Erythroblast (primary cell): ENCODE data around the gene DLL1.

Experiments used
- DNase-seq, 2 experiments: peaks; one replicate each; lab custom pipeline; 2025; lab: John Stamatoyannopoulos, UW
- GATA1 ChIP-seq: IDR thresholded peaks from 2 replicates; pipeline ENCODE4 v1.6.1; 2011; ENCODE audit warnings: low read depth, mild to moderate bottlenecking, control low read depth, low read length, moderate library complexity
- POLR2A ChIP-seq: IDR thresholded peaks from 2 replicates; pipeline ENCODE4 v1.6.1; 2011; ENCODE audit warnings: mild to moderate bottlenecking, low read length

Gene DLL1

DNA sequence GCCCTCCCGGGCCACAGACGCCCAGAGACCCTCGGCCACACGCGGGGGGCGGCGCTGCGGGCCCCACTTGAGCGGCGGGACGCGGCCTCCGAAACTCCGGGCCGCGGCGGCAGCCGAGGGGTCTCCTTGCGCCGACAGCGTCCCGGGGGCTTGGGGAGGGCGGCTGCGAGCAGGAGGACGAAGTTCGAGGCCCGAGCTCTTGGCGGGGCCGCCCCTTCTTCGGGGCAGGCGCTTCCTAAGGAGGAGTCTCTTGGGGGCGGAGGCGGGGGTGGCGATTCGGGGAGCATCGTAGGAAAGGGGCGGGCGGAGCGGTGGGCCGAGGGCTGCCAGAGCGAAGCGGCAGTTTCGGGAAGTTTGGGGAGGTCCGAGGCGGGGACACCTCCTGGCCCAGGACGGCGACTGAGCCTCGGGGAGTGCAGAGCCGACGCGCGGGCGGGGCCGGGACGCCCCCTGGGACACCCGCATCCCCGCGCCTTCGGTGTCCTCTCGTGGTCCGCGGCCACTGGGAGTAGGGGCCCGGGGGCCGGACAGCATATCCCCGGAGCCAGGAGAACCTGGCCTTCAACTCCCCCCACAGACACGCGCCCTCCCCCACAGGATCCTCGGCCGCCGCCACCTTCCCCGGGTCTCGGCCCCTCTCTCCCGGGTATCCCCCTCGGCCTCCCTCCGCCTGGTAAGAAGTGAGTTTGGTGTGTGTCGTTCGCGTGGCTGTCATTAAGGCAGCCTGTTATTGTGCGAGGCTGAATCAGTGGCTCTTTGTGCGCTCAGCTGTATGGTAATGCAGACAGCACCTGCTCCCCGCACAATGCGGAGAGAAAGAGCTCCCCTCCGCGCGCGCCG is 613 bp upstream of the DLL1 start:
- no peak for DNase-seq
- TF ChIP-seq POLR2A: no peak
- TF ChIP-seq GATA1: no peak

DNA sequence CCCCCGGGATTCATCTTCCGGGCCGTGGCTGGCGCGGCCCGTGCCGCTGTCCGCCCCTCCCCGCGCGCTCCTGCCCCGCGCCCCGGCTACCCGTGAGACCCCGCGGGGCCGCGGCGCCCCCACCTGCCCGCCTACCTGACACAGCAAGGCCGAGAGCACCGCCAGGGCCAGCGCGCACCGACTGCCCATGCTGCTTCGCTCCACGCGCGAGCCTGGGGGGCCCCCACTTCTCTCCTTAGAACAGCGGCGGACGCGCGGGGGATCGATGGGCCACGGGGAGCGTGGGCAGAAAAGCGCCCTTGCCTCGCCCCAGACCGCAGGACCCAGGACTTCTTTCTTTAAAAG is 955 bp downstream of the DLL1 start:
- no peak for TF ChIP-seq POLR2A
- no peak for TF ChIP-seq GATA1
- DNase-seq: no peak

DNA sequence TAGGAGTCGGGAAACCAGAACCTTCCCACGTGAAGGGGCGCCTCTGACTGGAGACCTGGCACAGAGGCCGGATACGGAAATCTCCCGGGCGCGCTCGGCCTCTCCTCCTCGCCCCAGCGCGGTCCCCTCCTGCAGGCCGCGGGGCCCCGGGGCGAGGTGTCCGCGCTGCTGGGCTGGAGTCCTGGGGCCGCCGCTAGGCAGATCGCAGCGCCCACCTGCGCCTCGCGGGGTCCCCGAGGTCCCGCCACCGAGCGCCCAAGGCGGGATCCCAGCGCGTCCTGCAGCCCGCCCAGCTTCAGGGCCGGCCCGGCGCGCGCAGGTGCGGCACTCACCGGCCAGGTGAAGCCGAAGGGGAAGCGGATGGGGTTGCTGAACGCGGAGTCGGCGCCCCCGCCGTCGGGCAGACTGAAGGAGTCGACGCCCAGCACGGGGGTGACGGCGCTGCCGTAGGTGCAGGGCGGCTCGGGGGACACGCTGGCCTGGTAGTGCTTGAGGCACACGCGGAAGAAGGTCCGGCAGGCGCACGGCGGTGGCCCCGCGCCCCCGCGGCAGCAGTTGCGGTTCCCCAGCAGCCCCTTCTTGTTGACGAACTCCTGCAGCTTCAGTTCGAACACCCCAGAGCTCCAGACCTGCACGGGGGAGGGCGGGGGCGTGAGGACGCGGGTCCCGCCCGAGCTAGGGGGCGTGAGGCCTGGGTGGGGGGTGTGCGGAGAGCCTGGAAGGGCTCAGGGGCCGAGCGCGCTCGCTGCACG is 1.5 kb downstream of the DLL1 start:
- no peak for TF ChIP-seq GATA1
- no peak for TF ChIP-seq POLR2A
- DNase-seq: no peak

DNA sequence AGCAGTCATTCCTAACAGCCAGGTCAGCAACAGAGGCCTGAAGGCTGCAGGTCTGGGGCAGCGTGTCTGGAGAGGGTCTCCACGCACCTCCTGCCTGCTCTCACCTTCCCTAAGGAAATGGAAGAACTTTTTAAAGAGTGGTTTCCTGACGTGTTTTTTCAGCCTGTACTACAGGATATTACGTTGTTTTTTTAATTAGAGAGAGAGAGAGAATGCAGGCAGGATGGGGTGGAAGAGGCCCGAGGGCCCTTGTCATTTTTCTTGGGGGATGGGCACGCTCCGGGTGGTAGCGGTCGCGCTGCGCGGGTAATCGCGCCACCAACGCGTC is 2.1 kb downstream of the DLL1 start:
- no peak for DNase-seq
- TF ChIP-seq GATA1: no peak
- TF ChIP-seq POLR2A: no peak

DNA sequence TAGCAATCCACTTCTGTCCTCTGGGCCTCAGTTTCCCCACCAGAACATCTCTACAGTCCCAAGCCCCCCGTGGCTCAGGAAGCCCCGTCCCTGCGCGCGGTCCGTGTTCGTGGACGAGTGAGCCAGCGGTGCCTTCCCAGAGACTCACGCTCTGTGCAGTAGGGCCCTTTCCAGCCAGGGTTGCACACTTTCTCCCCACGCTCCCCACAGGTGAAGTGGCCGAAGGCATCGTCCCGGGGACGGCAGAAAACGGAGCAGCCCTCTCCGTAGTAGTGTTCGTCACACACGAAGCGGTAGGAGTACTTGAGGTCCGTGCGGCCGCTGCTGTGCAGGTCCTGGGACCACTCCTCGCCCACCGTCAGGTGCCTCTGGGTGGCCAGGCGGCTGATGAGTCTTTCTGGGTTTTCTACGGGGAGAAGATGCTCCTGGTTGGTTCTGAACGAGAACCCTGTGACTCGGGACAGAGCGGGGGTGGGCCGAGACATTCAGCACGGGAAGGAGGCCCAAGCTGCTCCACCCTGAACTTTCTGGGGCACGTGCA is 2.7 kb downstream of the DLL1 start:
- no peak for TF ChIP-seq GATA1
- TF ChIP-seq POLR2A: no peak
- no peak for DNase-seq

DNA sequence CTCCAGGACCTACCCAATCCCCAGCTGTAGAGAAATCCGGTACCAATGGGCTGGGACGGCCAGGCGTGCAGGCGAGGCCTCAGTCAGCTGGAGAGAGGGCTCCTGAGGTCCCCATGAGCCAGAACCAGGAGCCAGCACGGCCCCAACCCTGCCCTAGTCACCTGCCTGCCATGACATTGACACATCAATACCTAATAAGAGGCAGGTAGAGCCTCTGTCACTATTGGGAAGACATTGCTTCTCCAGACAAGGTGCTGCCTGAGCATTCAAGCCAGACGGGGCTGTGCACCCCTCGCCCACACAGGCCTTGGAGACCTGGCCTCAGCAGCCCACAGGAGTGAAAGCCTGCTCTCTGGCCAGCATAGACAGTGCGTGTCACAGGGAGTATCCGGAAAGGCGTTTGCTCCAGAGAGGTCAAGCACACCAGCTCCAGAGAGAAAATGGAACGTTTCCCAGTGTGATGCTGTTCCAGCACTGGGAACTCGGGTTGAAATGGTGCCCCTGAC is 3.5 kb downstream of the DLL1 start:
- TF ChIP-seq POLR2A (no peak), GATA1 (no peak)
- DNase-seq: no peak

DNA sequence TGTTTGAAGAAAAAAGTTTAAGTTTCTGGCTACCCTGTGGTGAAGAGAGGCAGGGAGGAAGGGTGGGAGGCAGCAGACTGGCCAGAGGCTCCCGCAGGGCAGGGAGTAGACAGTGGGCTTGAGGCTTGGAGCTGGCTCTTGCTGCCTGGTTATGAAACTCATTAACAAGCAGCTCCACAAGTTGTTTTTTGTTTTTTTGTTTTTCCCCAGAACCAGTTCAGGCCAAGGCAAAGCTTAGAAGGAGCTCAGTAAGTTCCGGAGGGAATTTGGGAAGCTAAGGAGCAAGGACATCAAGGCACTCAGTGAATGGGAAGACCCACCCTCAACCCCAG is 4.0 kb downstream of the DLL1 start:
- no peak for TF ChIP-seq GATA1
- no peak for TF ChIP-seq POLR2A
- DNase-seq: no peak

DNA sequence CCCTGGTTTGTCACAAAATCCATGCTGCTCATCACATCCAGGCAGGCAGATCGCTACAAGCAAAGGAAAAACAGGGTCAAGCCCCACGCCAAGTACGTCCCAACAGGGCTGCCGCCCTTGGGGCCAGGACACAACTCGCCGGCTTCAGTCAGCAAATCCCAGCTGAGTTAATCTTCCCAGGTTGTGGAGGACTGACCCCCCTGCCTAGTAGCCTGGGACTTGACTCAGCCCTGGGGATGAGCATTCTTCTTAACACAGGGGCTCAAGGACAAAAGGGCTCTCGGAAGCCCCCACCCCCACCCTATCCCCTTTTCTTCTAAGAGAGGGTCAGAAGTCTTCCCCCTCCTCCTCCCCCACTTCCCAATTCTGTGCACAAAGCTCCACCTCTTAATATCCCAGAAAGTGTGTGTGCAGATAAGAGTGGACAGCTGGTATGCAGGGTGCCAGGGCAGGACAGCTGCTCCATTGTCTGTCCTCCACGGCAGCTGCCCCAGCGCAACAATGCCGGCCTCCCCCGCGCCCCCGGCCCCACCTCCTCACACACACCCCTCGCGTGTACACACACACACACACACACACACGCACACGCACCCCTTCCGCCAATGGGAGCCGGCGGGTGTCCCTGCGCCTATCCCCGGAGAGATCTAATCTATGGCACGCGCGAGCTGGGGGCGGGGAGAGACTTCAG is 4.5 kb downstream of the DLL1 start:
- peak; percentile 47 to 68 for DNase-seq
- TF ChIP-seq GATA1 (no peak), POLR2A (no peak)

DNA sequence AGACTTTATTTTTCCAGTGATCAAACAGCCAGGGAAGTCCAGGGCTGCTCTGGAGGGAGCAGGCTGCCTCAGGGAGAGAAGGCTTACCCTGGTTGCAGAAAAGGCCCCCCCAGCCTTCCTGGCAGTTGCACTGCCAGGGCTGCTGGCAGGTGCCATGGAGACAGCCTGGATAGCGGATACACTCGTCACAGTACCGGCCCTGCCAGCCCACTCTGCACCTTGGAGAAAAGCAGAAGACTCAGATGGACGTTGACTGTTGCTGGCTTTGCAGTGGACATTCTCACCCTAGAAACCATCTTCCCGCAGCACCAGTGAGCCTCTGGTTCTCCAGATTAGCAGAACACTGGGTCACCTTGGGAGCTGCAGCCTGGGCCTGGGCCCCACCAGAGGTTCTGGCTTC is 5.4 kb downstream of the DLL1 start:
- no peak for DNase-seq
- TF ChIP-seq POLR2A (no peak), GATA1 (no peak)

DNA sequence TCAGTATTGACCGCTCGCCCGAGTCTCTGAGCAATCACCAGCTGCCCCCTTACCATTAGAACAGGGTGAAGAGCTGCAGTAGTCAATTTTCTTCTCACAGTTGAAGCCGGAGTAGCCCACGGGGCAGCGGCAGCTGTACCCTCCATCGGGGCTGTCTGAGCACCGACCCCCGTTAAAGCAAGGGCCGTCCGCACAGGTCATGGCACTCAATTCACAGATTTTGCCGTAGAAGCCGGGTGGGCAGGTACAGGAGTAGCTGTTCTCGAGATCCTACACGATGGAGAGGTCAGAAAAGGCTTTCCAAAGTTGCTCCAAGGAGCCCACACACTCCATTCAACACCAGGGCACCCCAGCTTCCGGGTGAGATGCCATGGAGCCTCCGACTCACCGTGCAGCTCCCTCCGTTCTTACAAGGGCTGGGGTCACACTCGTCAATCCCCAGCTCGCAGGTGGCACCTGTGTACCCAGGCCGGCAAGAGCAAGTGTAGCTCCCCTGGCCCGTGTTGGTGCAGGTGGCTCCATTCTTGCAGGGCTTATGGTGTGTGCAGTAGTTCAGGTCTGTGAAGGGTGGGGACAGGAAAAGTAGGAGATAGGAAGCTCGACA is 5.9 kb downstream of the DLL1 start:
- no peak for DNase-seq
- no peak for TF ChIP-seq POLR2A
- TF ChIP-seq GATA1: no peak

DNA sequence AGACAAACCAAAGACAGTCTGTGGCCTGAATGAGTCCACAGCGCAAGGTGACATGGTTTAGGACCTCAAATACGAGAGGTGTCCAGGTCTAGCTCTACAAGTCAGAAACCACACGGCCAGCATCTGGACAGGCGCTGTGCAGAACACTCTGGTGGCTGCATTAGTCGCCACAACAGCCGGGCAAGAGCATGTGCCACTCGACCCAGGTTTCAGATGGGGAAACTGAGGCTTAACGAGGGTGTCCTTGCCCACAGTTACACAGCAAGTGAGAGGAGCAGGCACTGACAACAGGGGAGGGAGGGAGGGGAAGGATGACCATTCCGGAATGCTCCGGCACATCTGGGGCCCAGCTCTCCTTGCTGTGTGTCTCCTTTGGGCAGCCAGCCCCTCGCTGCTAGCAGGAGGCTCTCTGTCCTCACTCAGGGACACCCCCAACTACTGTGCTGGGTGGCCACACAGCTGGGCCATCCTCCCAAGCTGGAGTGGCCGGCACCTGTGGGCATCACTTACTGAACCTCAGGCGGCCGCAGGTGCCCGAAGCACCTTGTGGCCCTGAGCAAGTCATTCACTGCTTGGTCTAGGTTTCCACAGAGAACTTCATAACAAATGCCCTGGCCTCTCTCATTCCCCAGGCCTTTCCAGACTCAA is 6.6 kb downstream of the DLL1 start:
- DNase-seq: no peak
- no peak for TF ChIP-seq POLR2A
- no peak for TF ChIP-seq GATA1

DNA sequence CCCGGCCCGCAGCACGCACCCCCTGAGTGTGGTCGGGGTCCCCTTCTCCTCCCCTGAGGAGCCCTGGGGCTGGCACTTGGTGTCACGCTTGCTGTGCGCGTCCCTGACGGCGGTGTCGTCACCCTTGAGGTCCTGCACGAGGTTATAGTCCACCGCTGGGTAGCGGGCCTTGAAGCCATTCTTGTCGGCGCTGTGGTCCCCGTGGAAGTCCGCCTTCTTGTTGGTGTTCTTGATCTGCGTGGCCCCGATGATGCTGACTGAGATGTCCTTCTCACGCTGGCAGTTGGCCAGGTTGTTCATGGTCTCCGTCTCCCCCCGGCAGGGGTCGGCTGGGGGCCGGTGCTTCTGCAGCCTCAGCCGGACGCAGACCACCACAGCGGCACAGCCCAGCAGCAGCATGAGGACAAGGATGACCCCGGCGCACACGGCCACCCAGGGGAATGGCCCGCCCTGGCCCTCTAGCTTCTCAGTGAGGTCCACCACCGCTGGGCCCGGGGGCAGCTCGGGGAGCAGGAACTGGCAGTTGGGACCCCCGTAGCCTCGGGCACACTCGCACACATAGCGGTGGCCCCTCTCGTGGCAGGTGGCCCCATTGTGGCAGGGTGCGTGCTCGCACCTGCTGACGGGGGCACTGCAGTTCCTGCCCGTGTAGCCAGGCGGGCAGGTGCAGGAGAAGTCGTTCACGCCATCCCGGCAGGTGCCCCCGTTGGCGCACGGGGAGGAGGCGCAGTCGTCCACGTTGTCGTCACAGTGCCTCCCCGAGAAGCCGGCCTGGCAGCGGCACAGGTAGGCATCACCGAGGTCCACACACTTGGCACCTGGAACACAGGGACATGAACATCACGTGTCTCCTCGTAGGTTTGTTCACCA is 7.4 kb downstream of the DLL1 start:
- TF ChIP-seq GATA1 (no peak), POLR2A (no peak)
- DNase-seq: no peak
